HL-60 (cell line): ENCODE data around the gene GAB1.

ENCODE experiments used
- CTCF ChIP-seq: IDR thresholded peaks from one replicate; pipeline ENCODE4 v1.5.1; 2011; ENCODE audit warnings: low read length, control low read depth, inconsistent platforms; ENCODE audit not compliant: insufficient read depth
- REST ChIP-seq: IDR thresholded peaks from 2 replicates; pipeline ENCODE4 v1.6.1; 2012; ENCODE audit warnings: low read depth; ENCODE audit not compliant: insufficient replicate concordance
- SPI1 ChIP-seq: IDR thresholded peaks from 2 replicates; pipeline ENCODE4 v1.6.1; 2012; ENCODE audit warnings: low read depth, mild to moderate bottlenecking, borderline replicate concordance

GRCh38 chr4:143326735-143327134 is 9.9 kb upstream of the GAB1 start:
- TF ChIP-seq SPI1 (no peak), REST (no peak), CTCF (no peak)
